GM18505 (cell line): Measurements from ENCODE around the gene CALN1.
"Not testable (repeated sequence)": the region's sequence is repeated elsewhere in the genome, so short reads cannot be mapped to it uniquely, and the experiment has no call there.

Experiments
- ATAC-seq: cut with Tn5 transposase; IDR thresholded peaks from one replicate; pipeline ENCODE4 v1.9.1; 2021; ENCODE audit not compliant: unreplicated experiment
- POLR2A ChIP-seq: IDR thresholded peaks from 4 replicates; pipeline ENCODE4 v1.6.1; 2011; ENCODE audit warnings: borderline replicate concordance; ENCODE audit not compliant: insufficient read depth, insufficient read length; ENCODE audit errors: extremely low read depth

CALN1 gene

GRCh38 chr7:72260406-72260805 is 151.7 kb downstream of the CALN1 start:
- TF ChIP-seq POLR2A, result no peak
- ATAC-seq, result no peak

GRCh38 chr7:72258074-72258473 is 154.1 kb downstream of the CALN1 start:
- no peak for TF ChIP-seq POLR2A
- ATAC-seq, result no peak

GRCh38 chr7:72254455-72254854 is 157.7 kb downstream of the CALN1 start:
- no peak for TF ChIP-seq POLR2A
- no peak for ATAC-seq

- ATAC-seq, result no peak
- no peak for TF ChIP-seq POLR2A
Measured at GRCh38 chr7:72249106-72249505, 163.0 kb downstream of the CALN1 start.

- TF ChIP-seq POLR2A, result no peak
- ATAC-seq, result no peak
Measured at GRCh38 chr7:72244826-72245398, 167.2 kb downstream of the CALN1 start.

- ATAC-seq, result no peak
- TF ChIP-seq POLR2A, result no peak
Measured at GRCh38 chr7:72243329-72243728, 168.8 kb downstream of the CALN1 start.

GRCh38 chr7:72235351-72235750 is 176.8 kb downstream of the CALN1 start:
- TF ChIP-seq POLR2A, result no peak

GRCh38 chr7:72234086-72234485 is 178.1 kb downstream of the CALN1 start:
- ATAC-seq, result no peak
- no peak for TF ChIP-seq POLR2A

More at GRCh38 chr7:72235351-72235750, 176.8 kb downstream of the CALN1 start:
- ATAC-seq, result no peak

GRCh38 chr7:72230281-72230680 is 181.9 kb downstream of the CALN1 start:
- TF ChIP-seq POLR2A, result no peak
- no peak for ATAC-seq

GRCh38 chr7:72223351-72223750 is 188.8 kb downstream of the CALN1 start:
- TF ChIP-seq POLR2A, result no peak
- ATAC-seq, result no peak

GRCh38 chr7:72222136-72222535 is 190.0 kb downstream of the CALN1 start:
- TF ChIP-seq POLR2A, result no peak

GRCh38 chr7:72219500-72219899 is 192.6 kb downstream of the CALN1 start:
- no peak for TF ChIP-seq POLR2A
- no peak for ATAC-seq

More at GRCh38 chr7:72222136-72222535, 190.0 kb downstream of the CALN1 start:
- no peak for ATAC-seq

GRCh38 chr7:72217151-72217550 is 195.0 kb downstream of the CALN1 start:
- no peak for TF ChIP-seq POLR2A
- ATAC-seq, result no peak

- TF ChIP-seq POLR2A, result no peak
- ATAC-seq, result no peak
Measured at GRCh38 chr7:72213769-72214168, 198.4 kb downstream of the CALN1 start.

GRCh38 chr7:72213081-72213480 is 199.1 kb downstream of the CALN1 start:
- ATAC-seq, result no peak
- no peak for TF ChIP-seq POLR2A

GRCh38 chr7:72211175-72211574 is 201.0 kb downstream of the CALN1 start:
- no peak for TF ChIP-seq POLR2A
- no peak for ATAC-seq

- ATAC-seq, result not testable (repeated sequence)
Measured at GRCh38 chr7:72209006-72209405, 203.1 kb downstream of the CALN1 start.
